Progenitor cell of endocrine pancreas (in vitro differentiated cells): ENCODE data around the gene NAV3. TPM values are rescaled to one million over a fixed set of nuclear protein-coding genes. Genes with fewer than 3 reads are reported as not detected.

ENCODE experiments used
- DNase-seq: peaks from one replicate; pipeline ENCODE4 v3.0.0; 2021; ENCODE audit warnings: low spot score; ENCODE audit not compliant: unreplicated experiment
- H3K27ac Mint-ChIP-seq: 2 replicates; pipeline ENCODE4 v1.8.0; 2021; ENCODE audit warnings: mild to moderate bottlenecking, moderate library complexity, mixed read lengths
- H3K27me3 Mint-ChIP-seq: 2 replicates; pipeline ENCODE4 v1.8.0; 2021; ENCODE audit warnings: mixed read lengths
- H3K36me3 Mint-ChIP-seq: 2 replicates; pipeline ENCODE4 v1.8.0; 2022; ENCODE audit warnings: mixed read lengths; ENCODE audit not compliant: insufficient read depth
- H3K4me1 Mint-ChIP-seq: 2 replicates; pipeline ENCODE4 v1.8.0; 2021; ENCODE audit warnings: low read depth, mixed read lengths
- H3K4me3 Mint-ChIP-seq: 2 replicates; pipeline ENCODE4 v1.8.0; 2021; ENCODE audit warnings: low read depth, mild to moderate bottlenecking, moderate library complexity, mixed read lengths
- H3K9me3 Mint-ChIP-seq: 2 replicates; pipeline ENCODE4 v1.8.0; 2021; ENCODE audit warnings: low read depth, mixed read lengths
- CTCF ChIP-seq: fragments of 200-600 bp; sonication (generic); IDR thresholded peaks from one replicate; pipeline ENCODE4 v1.5.0; 2021; ENCODE audit warnings: antibody characterized with exemption, mild to moderate bottlenecking; ENCODE audit not compliant: unreplicated experiment
- total RNA-seq: library from RNA; stranded (reverse); gene quantifications from 2 replicates; pipeline ENCODE4 v1.2.1, GENCODE V29; 2021

Gene NAV3
- total RNA-seq, 1 donor from 2014 or later: 11.5 TPM

GRCh38 chr12:77847680-77848431 is 17.2 kb downstream of the NAV3 start:
- no peak for DNase-seq
- TF ChIP-seq CTCF: no peak
- H3K9me3 Mint-ChIP-seq: peaks cover under 1% of the 10 kb centered on the region
- no peaks in the 10 kb centered on the region for H3K36me3 Mint-ChIP-seq
- H3K27me3 Mint-ChIP-seq: no peaks in the 10 kb centered on the region
- H3K4me1 Mint-ChIP-seq: no peaks in the 10 kb centered on the region
- no peak overlapping the region for H3K27ac Mint-ChIP-seq
- H3K4me3 Mint-ChIP-seq: no peak overlapping the region

GRCh38 chr12:77850129-77850528 is 19.4 kb downstream of the NAV3 start:
- no peaks in the 10 kb centered on the region for H3K36me3 Mint-ChIP-seq
- TF ChIP-seq CTCF: no peak
- H3K27me3 Mint-ChIP-seq: no peaks in the 10 kb centered on the region
- H3K4me3 Mint-ChIP-seq: no peak overlapping the region
- no peak overlapping the region for H3K27ac Mint-ChIP-seq
- no peak for DNase-seq
- peaks cover 5% of the 10 kb centered on the region for H3K9me3 Mint-ChIP-seq
- H3K4me1 Mint-ChIP-seq: no peaks in the 10 kb centered on the region

GRCh38 chr12:77850698-77851097 is 20.0 kb downstream of the NAV3 start:
- DNase-seq: no peak
- Mint-ChIP-seq H3K4me1 (no peaks in the 10 kb centered on the region), H3K36me3 (no peaks in the 10 kb centered on the region), H3K27me3 (no peaks in the 10 kb centered on the region), H3K27ac (no peak overlapping the region), H3K4me3 (no peak overlapping the region), H3K9me3 (peaks cover 5% of the 10 kb centered on the region)
- TF ChIP-seq CTCF: no peak

- Mint-ChIP-seq H3K9me3 (peaks cover 5% of the 10 kb centered on the region), H3K4me3 (no peak overlapping the region), H3K4me1 (no peaks in the 10 kb centered on the region), H3K36me3 (no peaks in the 10 kb centered on the region), H3K27me3 (no peaks in the 10 kb centered on the region), H3K27ac (no peak overlapping the region)
- no peak for DNase-seq
- no peak for TF ChIP-seq CTCF
Observed at GRCh38 chr12:77855548-77855947, 24.9 kb downstream of the NAV3 start.

- Mint-ChIP-seq H3K4me3 (no peak overlapping the region), H3K4me1 (no peaks in the 10 kb centered on the region), H3K27me3 (no peaks in the 10 kb centered on the region), H3K9me3 (no peaks in the 10 kb centered on the region), H3K36me3 (no peaks in the 10 kb centered on the region), H3K27ac (no peak overlapping the region)
- TF ChIP-seq CTCF: no peak
- DNase-seq: no peak
Observed at GRCh38 chr12:77861317-77861716, 30.6 kb downstream of the NAV3 start.
